Caki2 (cell line): ENCODE results near the gene PCDHA3. TPM values are rescaled to one million over a fixed set of nuclear protein-coding genes. Genes with fewer than 3 reads are reported as not detected.
"Not testable (repeated sequence)": the region's sequence is repeated elsewhere in the genome, so short reads cannot be mapped to it uniquely, and the experiment has no call there.

Experiments
- DNase-seq: peaks from one replicate; pipeline ENCODE4 v3.0.0-alpha.2; 2015; ENCODE audit warnings: low read depth
- in situ Hi-C: cut with HindIII; loops from 2 replicates; pipeline ENCODE4 v1.10.0; 2016; ENCODE audit warnings: low sequenced_read_pairs, low pct_unique_long_range_greater_than_20kb, mixed read lengths
- total RNA-seq: library from RNA; depleted of rRNA; stranded (reverse); fragments of >200 nt; shearing (Covaris generic); gene quantifications from 2 replicates; pipeline ENCODE4 v1.2.3, GENCODE V29; 2014; ENCODE audit warnings: low replicate concordance; rRNA removed

PCDHA3 gene
- total RNA-seq, 1 experiment from 2014 or later = 0.10 TPM

DNA sequence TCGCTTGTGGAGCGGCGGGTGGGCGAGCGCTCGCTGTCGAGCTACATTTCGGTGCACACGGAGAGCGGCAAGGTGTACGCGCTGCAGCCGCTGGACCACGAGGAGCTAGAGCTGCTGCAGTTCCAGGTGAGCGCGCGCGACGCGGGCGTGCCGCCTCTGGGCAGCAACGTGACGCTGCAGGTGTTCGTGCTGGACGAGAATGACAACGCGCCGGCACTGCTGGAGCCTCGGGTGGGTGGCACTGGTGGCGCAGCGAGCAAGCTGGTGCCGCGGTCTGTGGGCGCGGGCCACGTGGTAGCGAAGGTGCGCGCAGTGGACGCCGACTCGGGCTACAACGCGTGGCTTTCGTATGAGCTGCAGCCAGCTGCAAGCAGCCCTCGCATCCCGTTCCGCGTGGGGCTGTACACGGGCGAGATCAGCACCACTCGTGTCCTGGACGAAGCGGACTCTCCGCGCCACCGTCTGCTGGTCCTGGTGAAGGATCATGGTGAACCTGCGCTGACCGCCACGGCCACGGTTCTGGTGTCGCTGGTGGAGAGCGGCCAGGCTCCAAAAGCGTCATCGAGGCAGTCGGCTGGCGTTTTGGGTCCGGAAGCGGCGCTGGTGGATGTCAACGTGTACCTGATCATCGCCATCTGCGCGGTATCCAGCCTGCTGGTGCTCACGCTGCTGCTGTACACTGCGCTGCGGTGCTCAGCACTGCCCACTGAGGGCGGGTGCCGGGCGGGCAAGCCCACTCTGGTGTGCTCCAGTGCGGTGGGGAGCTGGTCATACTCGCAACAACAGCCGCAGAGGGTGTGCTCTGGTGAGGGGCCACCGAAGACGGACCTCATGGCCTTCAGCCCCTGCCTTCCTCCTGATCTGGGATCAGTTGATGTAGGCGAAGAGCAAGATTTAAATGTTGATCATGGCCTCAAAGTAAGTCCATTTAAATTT is 42.2 kb downstream of the PCDHA3 start:
- DNase-seq = no peak
- in situ Hi-C loops = no loop called here

DNA sequence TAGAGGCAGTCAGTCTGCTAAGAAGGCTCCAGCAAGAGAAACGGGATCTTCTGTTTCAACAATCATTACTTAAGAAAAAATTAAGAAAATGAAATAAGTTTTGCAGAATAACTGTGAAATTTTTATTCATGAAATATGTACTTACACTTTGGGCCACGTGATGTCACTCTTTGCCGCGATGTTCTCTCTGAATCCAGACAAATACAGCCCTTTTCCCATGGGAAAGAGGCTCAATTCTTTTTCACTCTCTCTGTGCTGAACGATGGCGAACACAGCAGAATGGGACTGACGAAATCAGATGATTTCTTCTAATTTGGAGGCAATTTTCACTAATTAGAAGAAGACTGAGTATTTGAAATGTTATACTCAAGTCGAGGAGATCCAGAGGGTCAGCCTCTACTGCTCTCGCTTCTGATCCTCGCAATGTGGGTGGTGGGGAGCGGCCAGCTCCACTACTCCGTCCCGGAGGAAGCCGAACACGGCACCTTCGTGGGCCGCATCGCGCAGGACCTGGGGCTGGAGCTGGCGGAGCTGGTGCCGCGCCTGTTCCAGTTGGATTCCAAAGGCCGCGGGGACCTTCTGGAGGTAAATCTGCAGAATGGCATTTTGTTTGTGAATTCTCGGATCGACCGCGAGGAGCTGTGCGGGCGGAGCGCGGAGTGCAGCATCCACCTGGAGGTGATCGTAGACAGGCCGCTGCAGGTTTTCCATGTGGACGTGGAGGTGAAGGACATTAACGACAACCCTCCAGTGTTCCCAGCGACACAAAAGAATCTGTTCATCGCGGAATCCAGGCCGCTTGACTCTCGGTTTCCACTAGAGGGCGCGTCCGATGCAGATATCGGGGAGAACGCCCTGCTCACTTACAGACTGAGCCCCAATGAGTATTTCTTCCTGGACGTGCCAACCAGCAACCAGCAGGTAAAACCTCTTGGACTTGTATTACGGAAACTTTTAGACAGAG is 47.6 kb downstream of the PCDHA3 start, which contains the start of gene PCDHA9:
Gene PCDHA9 (plus strand): TSS at position 244 of the 964 bp plus-strand sequence. CDS start 114 bp downstream, at position 358.
- DNase-seq, in situ Hi-C loops: not testable (repeated sequence)

DNA sequence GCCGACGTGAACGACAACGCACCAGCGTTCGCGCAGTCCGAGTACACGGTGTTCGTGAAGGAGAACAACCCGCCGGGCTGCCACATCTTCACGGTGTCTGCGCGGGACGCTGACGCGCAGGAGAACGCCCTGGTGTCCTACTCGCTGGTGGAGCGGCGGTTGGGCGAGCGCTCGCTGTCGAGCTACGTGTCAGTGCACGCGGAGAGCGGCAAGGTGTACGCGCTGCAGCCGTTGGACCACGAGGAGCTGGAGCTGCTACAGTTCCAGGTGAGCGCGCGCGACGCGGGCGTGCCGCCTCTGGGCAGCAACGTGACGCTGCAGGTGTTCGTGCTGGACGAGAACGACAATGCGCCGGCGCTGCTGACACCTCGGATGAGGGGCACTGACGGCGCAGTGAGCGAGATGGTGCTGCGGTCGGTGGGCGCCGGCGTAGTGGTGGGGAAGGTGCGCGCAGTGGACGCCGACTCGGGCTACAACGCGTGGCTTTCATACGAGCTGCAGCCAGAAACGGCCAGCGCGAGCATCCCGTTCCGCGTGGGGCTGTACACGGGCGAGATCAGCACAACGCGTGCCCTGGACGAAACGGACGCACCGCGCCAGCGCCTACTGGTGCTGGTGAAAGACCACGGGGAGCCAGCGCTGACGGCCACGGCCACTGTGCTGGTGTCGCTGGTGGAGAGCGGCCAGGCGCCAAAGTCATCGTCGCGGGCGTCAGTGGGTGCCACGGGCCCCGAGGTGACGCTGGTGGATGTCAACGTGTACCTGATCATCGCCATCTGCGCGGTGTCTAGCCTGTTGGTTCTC is 49.2 kb downstream of the PCDHA3 start:
- DNase-seq, in situ Hi-C loops: not testable (repeated sequence)

Other genes starting within 250 kb of the PCDHA3 start
- gene SRA1, start 243.6 kb upstream of the PCDHA3 start, total RNA-seq = 56.0 and 57.8 TPM in 2 replicates
- 3.2 and 7.2 TPM in 2 replicates for gene APBB3, start 236.5 kb upstream of the PCDHA3 start, total RNA-seq
- gene SLC35A4, start 236.2 kb upstream of the PCDHA3 start, total RNA-seq = 21.3 and 30.5 TPM in 2 replicates
- gene CD14, start 167.9 kb upstream of the PCDHA3 start, total RNA-seq = 0.96 TPM in 1 of 2 replicates, not detected in the other
- gene TMCO6, start 161.6 kb upstream of the PCDHA3 start, total RNA-seq = 7.9 and 14.0 TPM in 2 replicates
- 71.7 and 78.2 TPM in 2 replicates for gene NDUFA2, start 153.4 kb upstream of the PCDHA3 start, total RNA-seq
- 36.9 and 57.5 TPM in 2 replicates for gene IK, start 153.2 kb upstream of the PCDHA3 start, total RNA-seq
- gene WDR55, start 136.2 kb upstream of the PCDHA3 start, total RNA-seq = 26.2 and 30.2 TPM in 2 replicates
- not detected in 2 replicates for gene DND1, start 127.5 kb upstream of the PCDHA3 start, total RNA-seq
- 50.1 and 61.3 TPM in 2 replicates for gene HARS1, start 109.7 kb upstream of the PCDHA3 start, total RNA-seq
- gene HARS2, start 109.6 kb upstream of the PCDHA3 start, total RNA-seq = 30.0 and 41.5 TPM in 2 replicates
- 77.7 and 99.3 TPM in 2 replicates for gene ZMAT2, start 100.6 kb upstream of the PCDHA3 start, total RNA-seq
- gene PCDHA1, start 14.9 kb upstream of the PCDHA3 start, total RNA-seq = not detected in 2 replicates
- gene PCDHA2, start 6.2 kb upstream of the PCDHA3 start, total RNA-seq = not detected in 2 replicates
- gene PCDHA4, start 6.0 kb downstream of the PCDHA3 start, total RNA-seq = 10.8 and 11.5 TPM in 2 replicates
- 2.5 and 2.8 TPM in 2 replicates for gene PCDHA5, start 20.6 kb downstream of the PCDHA3 start, total RNA-seq
- gene PCDHA6, start 26.9 kb downstream of the PCDHA3 start, total RNA-seq = 0.34 TPM in 1 of 2 replicates, not detected in the other
- gene PCDHA7, start 33.2 kb downstream of the PCDHA3 start, total RNA-seq = 0.10 TPM in 1 of 2 replicates, not detected in the other
- gene PCDHA8, start 40.1 kb downstream of the PCDHA3 start, total RNA-seq = 0.51 TPM in 1 of 2 replicates, not detected in the other
- gene PCDHA9, start 47.3 kb downstream of the PCDHA3 start, total RNA-seq = not detected in 2 replicates
- gene PCDHA10, start 54.8 kb downstream of the PCDHA3 start, total RNA-seq = 0.03 and 0.06 TPM in 2 replicates
- 5.6 TPM in 1 of 2 replicates, not detected in the other for gene PCDHA11, start 67.9 kb downstream of the PCDHA3 start, total RNA-seq
- not detected in 2 replicates for gene PCDHA12, start 74.3 kb downstream of the PCDHA3 start, total RNA-seq
- gene PCDHA13, start 81.1 kb downstream of the PCDHA3 start, total RNA-seq = not detected in 2 replicates
- 0.09 and 0.10 TPM in 2 replicates for gene PCDHAC1, start 125.2 kb downstream of the PCDHA3 start, total RNA-seq
- gene PCDHAC2, start 165.4 kb downstream of the PCDHA3 start, total RNA-seq = 2.8 and 4.6 TPM in 2 replicates